Stimulated activated CD8-positive, alpha-beta memory T cell treated with anti-CD3 and anti-CD28 coated beads, Interleukin-15, amount 100 ng/mL, for 48 hours (primary cell): ENCODE data around the gene CAPN14.

ENCODE experiments used
- DNase-seq, 2 donors: peaks; one replicate each; pipeline ENCODE4 v3.0.0-alpha.2; 2020; ENCODE audit warnings: low read depth in 2 of 2

CAPN14 gene

DNA sequence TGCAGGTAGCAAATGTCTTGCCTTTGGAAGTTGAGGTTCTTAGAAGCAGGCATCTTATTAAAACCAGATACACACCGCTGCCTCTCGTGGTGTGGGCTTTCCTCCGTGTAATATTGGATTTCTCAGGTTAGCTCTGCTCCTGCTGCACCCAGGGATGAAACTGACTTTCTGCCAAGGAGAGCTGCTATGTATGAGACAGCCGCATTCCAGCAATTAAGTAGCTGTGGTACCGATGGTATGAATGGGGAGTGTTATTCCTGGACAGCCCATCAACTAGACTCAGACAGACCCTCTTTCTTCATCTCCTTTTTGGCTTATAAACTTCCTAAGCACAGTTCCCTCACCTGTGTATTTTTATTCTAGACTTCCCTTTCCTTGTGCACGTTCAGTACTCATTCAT lies 9.8 kb upstream of the CAPN14 start:
- DNase-seq: no peak

DNA sequence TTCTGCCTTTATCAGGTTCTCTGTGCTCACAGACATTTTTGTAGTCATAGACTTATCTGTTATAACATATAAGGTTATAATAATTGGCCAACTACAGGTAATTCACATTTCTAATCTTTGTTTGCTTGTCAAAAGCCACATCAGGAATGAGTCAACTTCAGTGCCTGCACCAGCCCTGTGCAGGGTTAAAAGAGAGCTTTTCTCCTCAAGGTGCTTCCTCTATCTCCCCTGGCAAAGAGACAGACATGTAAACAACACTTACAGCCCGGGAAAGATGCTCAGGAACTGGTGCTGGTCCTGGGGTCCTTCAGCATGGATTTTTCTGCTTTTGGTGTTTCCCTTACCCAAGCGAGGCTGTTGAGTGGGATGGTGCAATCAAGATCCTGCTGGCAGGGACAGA lies 9.0 kb upstream of the CAPN14 start:
- no peak for DNase-seq

DNA sequence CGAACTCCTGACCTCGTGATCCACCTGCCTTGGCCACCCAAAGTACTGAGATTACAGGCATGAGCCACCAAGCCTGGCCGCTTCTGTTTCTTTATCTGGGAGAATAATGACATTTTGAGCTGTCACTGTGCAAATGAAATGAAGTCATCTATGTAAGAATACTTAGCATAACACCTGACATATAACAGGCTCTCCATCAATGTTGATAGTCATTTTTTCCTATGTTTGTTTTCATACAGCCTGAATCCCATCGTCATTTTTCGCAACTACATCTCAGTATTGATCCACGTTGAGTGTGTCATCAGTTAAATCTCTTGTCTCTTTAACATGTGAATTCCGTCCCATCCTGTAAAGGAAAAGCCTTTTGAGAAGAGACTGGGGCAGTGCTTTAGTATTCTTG lies 6.4 kb upstream of the CAPN14 start:
- no peak for DNase-seq

DNA sequence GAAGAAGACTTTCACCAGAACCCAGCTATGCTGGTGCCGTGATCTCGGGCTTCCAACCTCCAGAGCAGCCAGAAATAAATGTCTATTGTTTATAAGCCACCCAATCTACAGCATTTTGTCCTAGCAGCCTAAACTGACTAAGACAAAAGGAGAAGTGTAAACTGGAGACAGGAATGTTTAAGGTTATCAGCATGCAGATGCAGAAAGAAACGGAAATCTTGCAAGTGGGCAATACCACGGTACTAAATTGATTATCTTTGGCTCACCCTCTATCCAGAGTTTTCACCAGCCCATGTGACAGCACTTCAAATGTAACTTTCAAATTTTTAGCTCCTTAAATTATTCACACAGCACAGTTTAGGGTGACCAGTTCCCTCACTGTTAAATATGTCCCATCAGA lies 5.7 kb upstream of the CAPN14 start:
- no peak for DNase-seq

DNA sequence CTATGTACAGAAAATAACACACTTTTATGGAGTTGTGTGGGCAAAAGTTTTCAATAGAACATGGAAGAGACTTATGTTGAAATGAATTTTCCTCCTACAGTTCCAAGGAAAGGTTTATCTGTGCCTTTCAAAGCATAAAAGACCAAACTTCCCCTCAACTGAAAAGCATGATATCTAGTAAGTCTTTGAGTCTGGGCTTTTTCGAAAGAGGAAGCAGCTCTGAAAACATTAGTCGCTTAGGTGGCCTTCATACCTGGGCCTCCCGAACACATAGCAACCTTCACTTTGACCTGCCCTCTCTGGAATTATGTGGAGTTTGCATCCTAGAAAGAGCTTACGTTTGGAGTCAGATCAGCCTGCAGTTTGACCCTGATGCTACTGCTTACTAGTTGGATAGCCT lies 4.8 kb upstream of the CAPN14 start:
- no peak for DNase-seq

DNA sequence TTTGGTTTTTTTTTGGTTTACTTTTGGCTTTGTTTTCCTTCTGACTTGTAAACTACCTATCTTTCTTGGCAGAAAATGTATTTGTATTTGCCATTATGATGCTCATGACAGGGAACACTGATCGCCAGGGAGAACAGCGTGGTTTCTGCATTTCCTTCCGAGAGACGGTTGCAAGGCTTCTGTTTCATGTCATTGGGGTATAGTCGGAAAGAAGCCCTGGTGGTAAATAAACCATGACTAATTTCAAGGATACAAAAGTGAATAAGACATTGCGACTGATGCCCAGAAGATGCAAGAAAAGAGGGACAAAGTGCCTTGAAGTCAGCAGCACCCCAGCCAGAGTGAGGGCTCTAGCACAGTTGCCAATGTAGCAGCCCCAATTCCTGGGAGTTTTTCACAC lies 4.2 kb upstream of the CAPN14 start:
- DNase-seq: no peak

DNA sequence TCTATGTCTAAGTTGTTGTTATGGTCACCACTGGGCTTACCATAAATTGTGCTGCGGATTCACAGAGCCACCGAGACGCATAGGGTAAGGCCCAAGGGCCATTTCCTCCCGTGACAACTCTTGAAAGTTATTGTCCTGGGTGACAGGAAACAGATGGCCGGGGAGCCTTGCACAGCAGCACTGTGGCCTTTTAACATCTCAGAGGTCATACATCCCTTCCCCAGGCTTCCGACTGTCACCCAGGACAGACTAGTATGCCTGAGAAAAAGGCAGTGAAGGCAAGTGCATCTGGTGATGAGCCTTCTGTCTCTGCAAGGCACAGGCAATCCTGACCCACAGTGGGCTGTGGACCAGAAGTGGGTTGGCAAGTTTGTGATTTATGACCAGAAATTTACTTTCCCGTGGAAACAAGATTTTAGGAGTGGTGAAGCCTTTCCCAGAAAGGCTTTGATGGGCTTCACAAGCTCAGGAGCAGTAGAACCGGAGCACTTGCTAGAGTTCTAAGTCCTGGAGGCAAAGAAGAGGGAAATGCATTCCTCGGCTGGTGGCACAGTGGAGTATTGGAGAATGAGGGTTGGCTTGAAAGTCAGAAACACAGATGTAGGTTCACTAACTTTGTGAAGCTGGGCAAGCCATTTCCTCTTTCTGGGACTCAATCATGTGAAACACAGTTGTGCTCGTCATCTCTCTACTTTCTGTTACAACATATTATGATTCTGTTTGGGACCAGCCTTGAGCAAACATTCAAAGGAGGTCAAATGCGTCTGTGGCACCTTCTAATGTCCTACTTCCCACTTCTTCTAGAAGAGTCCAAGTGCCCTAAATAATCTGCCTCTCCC lies 2.0 kb upstream of the CAPN14 start:
- DNase-seq: no peak

DNA sequence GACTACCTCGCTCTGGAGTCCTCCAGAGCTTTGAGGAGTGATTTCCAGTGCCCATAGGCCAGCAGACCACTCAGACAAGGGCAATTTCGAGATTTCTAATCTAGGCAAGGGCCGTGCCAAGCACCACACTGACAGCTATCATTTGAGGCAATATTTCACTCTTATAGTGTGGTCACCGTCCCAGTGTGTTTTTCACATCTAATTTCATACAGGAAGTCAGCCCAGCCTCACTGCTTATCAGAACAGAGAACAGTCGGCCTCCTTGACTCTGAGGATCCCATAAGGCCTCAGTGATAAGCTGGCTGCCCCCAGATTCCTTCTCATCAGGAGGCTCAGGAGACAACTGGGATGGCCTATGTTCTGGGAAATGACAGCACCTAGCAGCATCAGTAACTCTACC lies 581 bp downstream of the CAPN14 start:
- DNase-seq: no peak

DNA sequence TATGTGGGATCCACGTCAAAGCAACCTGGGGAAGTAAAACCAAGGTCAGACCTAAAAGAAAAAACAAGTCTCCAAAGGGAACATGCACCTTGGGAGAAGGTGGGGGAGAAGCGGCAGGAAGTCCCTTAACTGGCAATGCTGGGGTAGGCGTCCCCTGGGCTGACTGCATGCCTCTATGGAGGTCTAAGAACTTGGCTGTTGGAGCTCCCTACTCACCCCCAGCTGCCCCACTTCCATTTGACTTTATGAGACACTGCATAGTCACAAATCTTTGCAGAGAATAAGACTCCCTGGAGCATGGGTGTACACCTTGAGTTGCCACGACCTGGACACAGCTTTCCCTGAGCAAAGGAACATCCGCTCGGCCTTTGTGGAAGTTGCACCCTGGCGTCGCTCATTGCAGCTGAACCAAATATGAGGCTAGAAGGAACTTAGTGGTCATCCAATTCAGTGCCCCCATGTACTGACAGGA lies 2.8 kb downstream of the CAPN14 start:
- no peak for DNase-seq

DNA sequence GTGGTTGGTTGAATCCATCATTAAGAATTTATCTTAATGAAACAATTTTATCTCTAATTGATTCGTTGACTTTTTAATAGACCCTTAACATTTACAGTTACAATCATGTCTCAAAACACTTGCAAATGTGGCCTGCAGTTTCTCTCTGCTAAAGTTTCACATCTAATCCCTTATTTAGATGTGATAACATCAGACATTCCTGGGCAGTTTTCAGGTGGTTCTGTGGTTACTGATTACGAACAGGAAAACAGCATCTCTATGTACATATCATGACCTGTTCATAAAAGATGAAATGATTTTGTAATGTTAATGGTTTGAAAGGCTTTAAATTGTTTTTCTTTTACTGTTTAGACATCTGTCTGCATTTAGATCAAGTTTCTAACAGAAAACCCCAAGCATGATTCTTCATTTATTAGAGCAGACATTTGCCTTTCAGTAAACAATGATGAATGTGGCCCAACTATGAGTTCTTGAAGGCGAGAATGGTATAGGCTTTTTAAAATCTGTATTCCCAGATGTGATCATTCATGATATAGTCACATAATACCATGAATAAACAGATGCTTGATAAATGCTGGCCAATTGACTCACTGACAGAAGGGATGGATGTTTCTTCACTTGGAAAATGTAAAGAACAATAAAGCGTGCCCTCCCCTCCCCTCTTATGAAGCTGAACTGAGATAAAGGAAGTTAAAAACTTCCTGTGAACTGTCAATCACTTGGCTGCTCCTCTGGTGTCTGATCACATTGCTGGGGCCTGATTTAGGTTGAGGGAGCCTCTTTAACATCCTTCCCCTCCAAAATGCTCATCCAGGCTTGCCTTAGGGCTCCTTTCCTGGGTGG lies 3.5 kb downstream of the CAPN14 start:
- DNase-seq: no peak

DNA sequence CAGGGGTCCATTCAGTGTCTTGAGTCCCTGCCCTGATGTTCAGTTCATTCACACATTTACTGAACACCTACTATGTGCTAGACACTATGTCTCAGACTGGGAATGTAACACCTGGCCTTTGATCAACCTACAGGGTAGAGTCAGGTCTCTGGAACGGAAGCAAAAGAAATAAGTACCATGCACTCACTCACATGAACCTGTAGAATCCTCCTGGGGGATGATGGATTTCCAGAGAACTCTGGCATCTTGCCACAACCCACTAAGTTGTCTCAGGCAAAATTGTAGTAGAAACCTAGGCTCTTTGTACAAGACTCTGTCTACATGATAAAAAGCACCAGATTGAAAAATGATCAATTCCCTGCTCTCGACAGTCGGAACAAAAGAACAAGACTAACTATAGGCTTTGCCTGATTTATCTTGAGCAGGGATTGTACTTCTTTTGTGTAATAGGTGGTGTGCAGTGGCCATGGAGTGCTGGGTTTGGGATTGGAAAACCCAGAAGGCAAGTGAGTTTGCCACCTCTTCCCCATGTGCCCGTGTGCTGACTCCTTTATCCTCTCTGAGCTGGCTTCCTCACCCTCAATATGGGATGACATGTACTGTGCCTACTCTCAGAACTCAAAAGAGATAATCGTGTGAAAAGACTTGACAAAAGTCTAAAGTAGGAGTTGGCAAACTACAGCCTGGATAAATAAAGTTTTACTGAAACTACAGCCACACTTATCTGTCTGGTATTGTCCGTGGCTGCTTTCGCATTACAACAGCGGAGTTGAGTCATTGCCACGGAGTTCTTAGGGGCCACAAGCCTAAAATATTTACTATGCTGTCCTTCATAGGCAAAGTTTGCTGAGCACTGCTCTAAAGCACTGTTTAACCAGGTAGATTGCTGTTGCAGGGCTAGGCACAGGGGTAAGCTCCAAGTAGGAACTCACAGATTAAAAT lies 4.4 kb downstream of the CAPN14 start:
- no peak for DNase-seq

DNA sequence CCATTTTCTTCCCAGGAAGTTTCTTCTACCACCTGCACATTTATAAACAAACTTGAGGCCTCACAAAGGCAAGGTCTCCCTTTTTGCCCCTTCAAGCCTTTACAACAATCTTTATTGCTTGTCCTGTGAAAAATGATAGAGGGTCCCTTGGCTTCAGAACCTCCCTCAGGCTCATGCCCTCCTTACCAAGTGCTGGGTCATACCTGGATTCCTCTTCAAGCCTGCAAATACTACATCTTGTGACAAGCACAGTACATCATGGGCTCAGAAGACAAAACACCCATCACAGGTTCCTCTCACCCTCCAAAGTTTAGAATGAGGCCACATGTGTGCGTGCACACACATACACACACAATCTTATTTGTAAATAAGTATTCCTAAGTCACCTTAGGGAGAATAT lies 9.1 kb downstream of the CAPN14 start:
- no peak for DNase-seq

DNA sequence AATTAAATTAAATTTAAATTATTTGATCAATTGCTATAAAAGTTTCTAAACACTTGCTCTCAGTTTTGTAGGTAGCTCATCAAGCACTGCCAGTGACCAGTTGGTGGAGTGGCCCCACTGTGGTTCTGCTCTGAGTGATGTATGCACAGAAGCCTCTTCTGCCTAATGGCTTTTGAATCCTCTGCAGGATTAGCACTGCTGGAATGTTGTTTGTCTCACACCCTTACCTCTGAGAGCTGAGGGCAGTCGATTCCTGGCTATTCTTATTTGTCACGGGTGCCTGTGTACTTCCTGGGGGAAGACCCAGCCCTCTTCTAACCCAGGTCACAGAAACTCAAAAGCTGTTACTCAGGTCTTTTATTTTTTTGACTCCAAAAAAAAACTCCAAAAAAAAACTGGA lies 9.5 kb downstream of the CAPN14 start:
- DNase-seq: no peak

DNA sequence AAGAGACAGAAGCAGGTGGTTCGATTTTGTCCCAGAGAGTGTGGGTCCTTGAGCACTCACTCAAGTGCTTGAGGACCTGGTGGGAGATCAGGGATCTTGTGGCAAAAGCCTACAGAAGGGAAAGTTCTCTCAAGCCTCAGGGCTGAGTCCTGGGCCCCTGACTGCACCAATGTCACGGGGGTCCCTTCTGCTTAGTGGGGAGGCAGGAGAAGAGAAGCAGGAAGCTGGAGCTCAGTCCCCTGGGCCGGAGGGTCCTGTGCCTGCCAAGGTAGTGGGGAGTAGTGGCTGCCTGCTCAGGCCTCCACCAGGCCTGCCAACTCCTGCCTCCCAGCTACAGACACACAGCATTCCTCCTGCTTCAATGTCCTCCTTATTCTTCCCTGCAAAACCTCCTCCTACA lies 11.7 kb downstream of the CAPN14 start:
- no peak for DNase-seq

DNA sequence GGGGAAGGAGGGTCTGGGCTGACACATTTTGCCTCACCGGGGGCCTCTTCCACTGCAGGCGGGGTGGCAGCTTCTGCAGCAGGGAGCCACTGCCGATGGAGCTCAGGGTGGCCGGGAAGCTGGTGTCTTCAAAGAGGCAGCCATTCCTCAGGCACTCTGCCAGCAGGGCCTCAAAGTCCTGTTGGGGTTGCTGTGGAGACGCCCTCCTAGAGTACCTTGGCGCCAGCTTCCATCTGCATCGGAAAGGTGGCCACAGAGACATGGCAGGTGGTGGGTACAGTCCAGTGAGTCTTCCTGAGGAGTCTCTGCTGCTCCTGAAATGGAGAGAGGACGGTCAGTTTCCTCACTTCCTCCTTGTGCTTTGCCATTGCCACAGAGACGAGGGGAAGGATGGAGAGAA lies 12.1 kb downstream of the CAPN14 start:
- no peak for DNase-seq

DNA sequence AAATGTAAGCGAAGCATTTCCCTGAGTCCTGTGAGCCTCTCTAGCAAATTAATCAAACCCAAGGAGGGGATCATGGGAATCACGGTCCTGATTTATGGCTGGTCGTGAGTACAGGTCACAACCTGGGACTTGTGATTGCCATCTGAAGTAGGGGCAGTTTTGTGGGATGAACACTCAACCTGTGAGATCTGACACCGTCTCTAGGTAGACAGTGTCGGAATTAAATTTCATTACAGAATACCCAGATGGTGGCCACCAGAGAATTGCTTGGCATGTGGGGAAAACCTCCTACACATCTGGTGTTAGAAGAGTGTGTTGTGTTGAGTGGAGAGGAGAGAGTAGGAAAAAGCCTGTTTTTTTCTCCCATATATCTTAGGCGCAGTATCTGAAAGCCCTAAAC lies 12.5 kb downstream of the CAPN14 start:
- no peak for DNase-seq

DNA sequence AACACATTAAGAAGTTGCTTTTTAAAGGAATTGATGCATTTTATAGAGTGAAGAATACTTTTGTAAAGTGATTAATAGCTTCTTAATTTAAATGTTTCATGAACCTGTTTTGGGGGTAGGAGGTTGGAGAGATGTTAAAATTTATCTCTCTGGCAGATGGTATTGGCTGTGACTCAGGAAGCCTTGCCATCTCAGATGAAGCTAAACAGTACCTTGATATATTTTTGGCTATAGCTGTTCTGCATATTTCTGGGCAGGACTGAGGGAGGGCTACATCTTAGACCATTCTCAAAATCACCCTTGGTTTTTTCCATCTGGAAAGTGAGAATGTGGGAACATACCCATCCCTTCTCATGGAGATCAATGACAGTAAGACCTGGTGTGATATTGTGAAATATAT lies 13.4 kb downstream of the CAPN14 start:
- DNase-seq: no peak

DNA sequence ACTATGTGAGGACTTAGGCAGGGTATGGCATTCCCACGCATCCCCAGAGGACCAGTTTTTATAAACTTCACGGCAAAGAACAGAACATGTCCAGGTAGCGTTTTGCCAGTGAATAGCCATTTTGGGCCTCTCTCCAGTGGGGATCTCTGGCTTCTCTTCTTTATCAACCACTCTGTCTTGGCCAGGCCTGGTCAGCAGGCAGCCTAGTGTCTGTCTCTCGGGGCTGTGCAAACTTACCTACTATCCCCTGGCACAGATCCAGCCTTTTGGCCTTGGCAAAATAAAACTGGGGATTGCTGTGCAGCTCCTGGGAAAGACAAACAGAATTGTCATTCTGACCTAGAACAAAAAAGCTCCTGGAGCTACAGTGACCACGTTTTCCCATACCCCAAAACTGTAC lies 14.5 kb downstream of the CAPN14 start:
- DNase-seq: no peak

DNA sequence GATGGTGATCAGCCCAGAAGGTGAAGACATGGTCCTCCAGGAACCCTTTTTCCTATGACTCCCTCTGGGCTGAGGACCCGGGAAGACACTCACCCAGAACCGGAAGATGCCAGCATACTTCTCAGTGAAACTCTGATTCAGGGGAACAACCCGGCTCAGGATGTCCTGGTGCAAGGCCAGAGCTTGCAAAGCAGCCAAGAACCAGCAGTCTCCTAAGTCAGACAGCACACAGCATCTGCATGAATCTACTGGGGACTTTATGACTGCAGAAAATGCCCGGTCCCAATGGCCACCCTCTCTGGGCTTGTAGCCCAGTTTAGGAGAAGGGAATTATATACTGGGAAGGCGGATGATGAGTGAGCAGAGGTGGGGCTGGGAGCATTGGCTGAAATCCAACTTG lies 15.3 kb downstream of the CAPN14 start:
- DNase-seq: no peak

DNA sequence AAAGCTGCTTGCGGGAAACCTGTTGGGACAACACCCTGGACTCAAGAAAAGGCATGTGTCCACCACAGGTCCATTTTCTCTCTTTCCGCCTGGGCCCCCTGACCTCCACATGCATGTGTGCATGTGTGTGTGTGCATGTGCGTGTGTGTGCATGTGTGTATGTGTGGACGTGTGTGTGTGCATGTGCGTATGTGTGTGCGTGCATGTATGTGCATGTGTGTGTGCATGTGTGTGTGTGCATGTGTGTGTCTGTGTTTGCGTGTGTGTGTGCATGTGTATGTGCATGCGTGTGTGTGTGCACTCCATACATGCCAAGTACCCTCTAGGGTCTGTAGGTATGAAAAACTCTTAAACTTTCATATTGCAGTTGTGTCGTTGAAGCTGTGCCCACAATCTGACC lies 16.3 kb downstream of the CAPN14 start:
- DNase-seq: no peak

DNA sequence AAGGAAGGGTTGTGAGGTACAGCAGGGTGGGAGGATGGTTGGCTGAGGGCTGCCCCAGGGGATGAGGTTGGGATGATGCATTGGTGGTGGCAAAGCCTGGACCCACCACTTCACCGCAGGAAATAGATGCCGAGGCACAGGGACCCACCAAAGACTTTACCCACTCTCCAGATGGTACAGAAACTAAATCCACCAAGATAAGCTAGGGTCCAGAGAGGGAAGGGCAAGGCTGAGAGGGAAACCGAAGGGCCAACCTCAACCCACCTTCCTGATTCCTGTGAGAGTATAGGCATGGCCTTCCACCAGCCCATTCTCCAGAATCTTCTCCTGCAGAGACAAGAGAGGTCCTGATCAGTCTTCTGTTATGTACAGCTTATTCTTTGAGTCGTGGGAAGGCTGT lies 18.1 kb downstream of the CAPN14 start:
- DNase-seq: no peak

DNA sequence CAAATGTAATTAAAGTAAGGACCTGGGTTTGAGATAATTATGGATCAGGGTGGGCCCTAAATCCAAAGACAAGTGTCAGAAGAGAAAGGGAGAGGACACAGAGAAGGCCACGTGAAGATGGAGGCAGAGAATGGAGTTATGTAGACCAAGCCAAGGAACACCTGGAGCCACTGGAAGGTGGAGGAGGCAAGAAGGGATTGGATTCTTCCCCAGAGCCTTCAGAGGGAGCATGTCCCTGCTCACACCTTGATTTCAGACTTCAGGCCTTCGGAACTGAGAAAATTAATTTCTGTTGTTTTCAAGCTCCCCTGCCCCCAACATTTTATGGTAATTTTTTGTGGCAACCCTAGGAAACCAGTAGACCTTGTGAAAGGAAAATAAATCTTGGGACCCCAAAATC lies 19.6 kb downstream of the CAPN14 start:
- DNase-seq: no peak
